GM23338 (cell line): ENCODE results near the gene RBM45. TPM values are rescaled to one million over a fixed set of nuclear protein-coding genes. Genes with fewer than 3 reads are reported as not detected.
A peak's percentile ranks its signal among the peaks of the same experiment; 100 is the strongest.

Experiments
- ATAC-seq: fragments of 200-7000 bp; cut with Tn5 transposase; 3 replicates; pipeline ENCODE4 v1.9.1; 2020
- DNase-seq: peaks from one replicate; pipeline ENCODE4 v3.0.0-alpha.2; 2015; ENCODE audit warnings: low spot score
- H2AFZ ChIP-seq: fragments of 200-600 bp; sonication (generic); 2 replicates; pipeline ENCODE4 v1.8.0; 2016; ENCODE audit warnings: antibody characterized with exemption, mild to moderate bottlenecking, moderate library complexity
- H3F3A ChIP-seq: fragments of 200-600 bp; sonication (generic); replicated peaks from 2 replicates; pipeline ENCODE4 v1.8.0; 2017; ENCODE audit warnings: antibody characterized with exemption, mixed run types, low read depth
- H3K27ac ChIP-seq: fragments of 200-600 bp; sonication (generic); 2 replicates; pipeline ENCODE4 v1.6.1; 2016; ENCODE audit warnings: low read depth
- H3K27me3 ChIP-seq: fragments of 200-600 bp; sonication (generic); 2 replicates; pipeline ENCODE4 v1.8.0; 2016; ENCODE audit warnings: mild to moderate bottlenecking, mixed run types, moderate library complexity; ENCODE audit not compliant: insufficient read depth
- H3K36me3 ChIP-seq: fragments of 200-600 bp; sonication (generic); 2 replicates; pipeline ENCODE4 v1.8.0; 2016; ENCODE audit warnings: mild to moderate bottlenecking; ENCODE audit not compliant: insufficient read depth
- H3K4me1 ChIP-seq: fragments of 200-600 bp; sonication (generic); 2 replicates; pipeline ENCODE4 v1.8.0; 2016; ENCODE audit warnings: mild to moderate bottlenecking, moderate library complexity; ENCODE audit not compliant: insufficient read depth
- H3K4me2 ChIP-seq: fragments of 200-600 bp; sonication (generic); 2 replicates; pipeline ENCODE4 v1.7.1; 2017; ENCODE audit warnings: mixed run types
- H3K4me3 ChIP-seq: fragments of 200-600 bp; sonication (generic); 2 replicates; pipeline ENCODE4 v1.6.1; 2016; ENCODE audit warnings: mixed run types
- H3K79me2 ChIP-seq: fragments of 200-600 bp; sonication (generic); replicated peaks from 2 replicates; pipeline ENCODE4 v1.8.0; 2017; ENCODE audit warnings: mild to moderate bottlenecking; ENCODE audit not compliant: insufficient read depth
- H3K9me2 ChIP-seq: fragments of 200-600 bp; sonication (generic); 2 replicates; pipeline ENCODE4 v1.8.0; 2017; ENCODE audit not compliant: insufficient read depth
- H4K20me1 ChIP-seq: fragments of 200-600 bp; sonication (generic); replicated peaks from 2 replicates; pipeline ENCODE4 v1.8.0; 2017; ENCODE audit warnings: mild to moderate bottlenecking; ENCODE audit not compliant: insufficient read depth
- H3K27ac Mint-ChIP-seq: 2 replicates; pipeline ENCODE4 v1.8.0; 2020; ENCODE audit warnings: inconsistent platforms, mild to moderate bottlenecking, moderate library complexity, mixed read lengths
- H3K27me3 Mint-ChIP-seq: 3 replicates; pipeline ENCODE4 v1.8.0; 2022; ENCODE audit warnings: low read depth, mild to moderate bottlenecking, moderate library complexity, mixed read lengths, inconsistent platforms; ENCODE audit not compliant: insufficient read depth, poor library complexity
- H3K36me3 Mint-ChIP-seq: 3 replicates; pipeline ENCODE4 v1.8.0; 2021; ENCODE audit warnings: low read depth, mild to moderate bottlenecking, inconsistent platforms, moderate library complexity, mixed read lengths
- H3K4me1 Mint-ChIP-seq: 3 replicates; pipeline ENCODE4 v1.8.0; 2020; ENCODE audit warnings: mild to moderate bottlenecking, inconsistent platforms, mixed read lengths
- H3K4me3 Mint-ChIP-seq: 3 replicates; pipeline ENCODE4 v1.8.0; 2021; ENCODE audit warnings: moderate library complexity, mild to moderate bottlenecking, inconsistent platforms, mixed read lengths
- H3K9me3 Mint-ChIP-seq: 3 replicates; pipeline ENCODE4 v1.8.0; 2020; ENCODE audit warnings: moderate library complexity, mild to moderate bottlenecking, inconsistent platforms, mixed read lengths
- CREB1 ChIP-seq: fragments of 250-450 bp; sonication (Bioruptor Pico); IDR thresholded peaks from 2 replicates; pipeline ENCODE4 v1.5.0; 2020; ENCODE audit warnings: low read depth, mild to moderate bottlenecking, moderate library complexity
- CTCF ChIP-seq, 2 experiments: fragments of 200-600 bp in 1 of 2; sonication (generic) in 1 of 2; conservative IDR thresholded peaks; 2 replicates each; pipeline versions ENCODE4 v1.5.1 to v1.6.1; 2016 to 2017; ENCODE audit warnings: antibody characterized with exemption in 2 of 2, low read depth in 2 of 2, mild to moderate bottlenecking in 2 of 2, moderate library complexity in 1 of 2
- EZH2 ChIP-seq: fragments of 200-600 bp; sonication (generic); IDR thresholded peaks from one replicate; pipeline ENCODE4 v1.8.0; 2017; ENCODE audit warnings: antibody characterized with exemption, mild to moderate bottlenecking, low read depth; ENCODE audit not compliant: unreplicated experiment
- NANOG ChIP-seq: IDR thresholded peaks from 2 replicates; pipeline ENCODE4 v1.6.1; 2016; ENCODE audit warnings: antibody characterized with exemption, borderline replicate concordance
- STAT1 ChIP-seq: IDR thresholded peaks from one replicate; pipeline ENCODE4 v1.6.1; 2016; ENCODE audit warnings: antibody characterized with exemption; ENCODE audit not compliant: unreplicated experiment
- ZNF114 ChIP-seq: fragments of 250-450 bp; sonication (Bioruptor Pico); IDR thresholded peaks from 2 replicates; pipeline ENCODE4 v1.5.0; 2020; ENCODE audit warnings: mild to moderate bottlenecking, moderate library complexity
- ZNF331 ChIP-seq: fragments of 250-450 bp; sonication (Bioruptor Pico); IDR thresholded peaks from 2 replicates; pipeline ENCODE4 v1.5.0; 2020; ENCODE audit warnings: low read depth, mild to moderate bottlenecking, moderate library complexity
- ZNF462 ChIP-seq: fragments of 250-450 bp; sonication (Bioruptor Pico); IDR thresholded peaks from 2 replicates; pipeline ENCODE4 v1.5.0; 2020; ENCODE audit warnings: mild to moderate bottlenecking, moderate library complexity
- polyA plus RNA-seq: library from polyadenylated mRNA; unstranded; fragments of >200 nt; fragmentation: Nextera tagmentation; extraction: Ambion mirVana; gene quantifications from 2 replicates; pipeline ENCODE4 v1.2.1, GENCODE V29; 2016
- total RNA-seq: library from RNA; depleted of rRNA; stranded (reverse); fragments of >200 nt; shearing (Covaris generic); gene quantifications from 2 replicates; pipeline ENCODE4 v1.2.3, GENCODE V29; 2014

The RBM45 gene
- total and polyA plus RNA-seq, 2 experiments from 2014 or later = 15.8 to 17.1 TPM

DNA sequence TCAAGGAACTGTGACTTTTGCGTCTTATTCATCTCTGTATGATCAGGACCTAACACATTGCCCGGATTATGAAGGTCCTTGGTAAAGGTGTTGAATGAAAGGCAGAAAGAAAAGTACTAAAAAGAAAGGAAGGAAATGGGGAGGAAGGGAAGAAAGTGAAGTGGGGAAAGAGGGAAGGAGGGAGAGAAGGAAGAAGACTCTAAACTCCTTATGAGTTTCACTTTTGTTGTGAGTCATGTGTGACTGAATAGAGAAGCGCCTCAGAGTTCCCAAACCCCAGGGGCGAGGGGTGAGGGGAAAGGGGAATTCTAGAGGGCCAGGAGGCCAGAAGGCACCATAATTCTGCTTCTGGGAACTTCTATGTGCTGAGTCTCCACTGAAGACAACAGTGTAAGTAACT, 51.2 kb downstream of the RBM45 start:
- Histone ChIP-seq H3K36me3 (no peaks in the 10 kb centered on the region), H3K27me3 (no peaks in the 10 kb centered on the region), H2AFZ (peak overlapping the region; percentile 57; the same call in 1 of the 2 replicates), H3K79me2 (no peaks in the 10 kb centered on the region), H3K27ac (no peak overlapping the region), H3K4me3 (no peak overlapping the region), H3F3A (no peaks in the 10 kb centered on the region), H3K4me1 (no peaks in the 10 kb centered on the region), H3K9me2 (no peaks in the 10 kb centered on the region), H4K20me1 (no peaks in the 10 kb centered on the region), H3K4me2 (no peak overlapping the region)
- Mint-ChIP-seq H3K4me3 (no peak overlapping the region), H3K27me3 (no peaks in the 10 kb centered on the region), H3K4me1 (no peaks in the 10 kb centered on the region), H3K27ac (no peak overlapping the region), H3K9me3 (no peaks in the 10 kb centered on the region), H3K36me3 (no peaks in the 10 kb centered on the region)
- DNase-seq (no peak), ATAC-seq (no peak)
- TF ChIP-seq ZNF114 (CRISPR knock-in tag) (no peak), EZH2 (no peak), CTCF (conservative IDR thresholded peaks at IDR 0.05; ENCODE audit: low read depth in 2 of 2) (no peak), ZNF462 (CRISPR knock-in tag) (no peak), ZNF331 (CRISPR knock-in tag) (no peak), CREB1 (CRISPR knock-in tag) (no peak), NANOG (no peak), STAT1 (no peak)
